Measurements from ENCODE around the gene OR4Q2. TPM values are rescaled to one million over a fixed set of nuclear protein-coding genes. Genes with fewer than 3 reads are reported as not detected.

Gene OR4Q2
- total RNA-seq, result not detected in 2 replicates

GRCh38 chr14:20001863-20002262, at the start of gene OR4Q2:
Gene OR4Q2, plus strand, starts transcription at chr14:20002163.

GRCh38 chr14:19975291-19975690, 26.7 kb upstream of the OR4Q2 start, which contains the start of gene OR4K15:
Gene OR4K15, plus strand, starts transcription at chr14:19975591. Its CDS starts 0 bp downstream, at chr14:19975591.

GRCh38 chr14:20019257-20019865, 17.4 kb downstream of the OR4Q2 start, which contains the start of gene OR4K14:
Gene OR4K14, minus strand, starts transcription at chr14:20019307. Its CDS starts 4,114 bp downstream, at chr14:20015193.

GRCh38 chr14:20035938-20036337, 34.0 kb downstream of the OR4Q2 start, which contains the start of gene OR4K13:
Gene OR4K13, minus strand, starts transcription at chr14:20036038. Its CDS starts 1,280 bp downstream, at chr14:20034758.

Other genes with a start within 250 kb of the OR4Q2 start
- gene OR4M1, start 228.7 kb upstream of the OR4Q2 start, total RNA-seq, result not detected in 2 replicates
- not detected in 2 replicates for gene OR4N2, start 198.4 kb upstream of the OR4Q2 start, total RNA-seq
- not detected in 2 replicates for gene OR4K2, start 127.0 kb upstream of the OR4Q2 start, total RNA-seq
- gene OR4K5, start 81.6 kb upstream of the OR4Q2 start, total RNA-seq, result not detected in 2 replicates
- not detected in 2 replicates for gene OR4K1, start 71.2 kb upstream of the OR4Q2 start, total RNA-seq
- gene OR4K15, start 26.6 kb upstream of the OR4Q2 start, total RNA-seq, result not detected in 2 replicates
- not detected in 2 replicates for gene OR4K14, start 17.1 kb downstream of the OR4Q2 start, total RNA-seq
- not detected in 2 replicates for gene OR4K13, start 33.9 kb downstream of the OR4Q2 start, total RNA-seq
- gene OR4L1, start 57.9 kb downstream of the OR4Q2 start, total RNA-seq, result not detected in 2 replicates
- not detected in 2 replicates for gene OR4K17, start 108.6 kb downstream of the OR4Q2 start, total RNA-seq
- gene OR4N5, start 136.7 kb downstream of the OR4Q2 start, total RNA-seq, result not detected in 2 replicates
- not detected in 2 replicates for gene OR11G2, start 188.7 kb downstream of the OR4Q2 start, total RNA-seq
- gene OR11H6, start 221.5 kb downstream of the OR4Q2 start, total RNA-seq, result not detected in 2 replicates
- gene OR11H7, start 226.8 kb downstream of the OR4Q2 start, total RNA-seq, result not detected in 2 replicates
- not detected in 2 replicates for gene OR11H4, start 237.1 kb downstream of the OR4Q2 start, total RNA-seq

Measured in placental pericyte (primary cell).